Gastrocnemius medialis (tissue), 4 donors: Measurements from ENCODE around the gene SMNDC1. TPM values are rescaled to one million over a fixed set of nuclear protein-coding genes. Genes with fewer than 3 reads are reported as not detected.

ENCODE experiments used
- ATAC-seq, 2 donors: fragments of 150-250 bp; one replicate each; pipeline ENCODE4 v1.9.1; 2016
- DNase-seq, 2 donors: peaks; one replicate each; pipeline ENCODE4 v3.0.0-alpha.2; 2019
- H3K27ac ChIP-seq, 4 donors: fragments of 200-600 bp; sonication (generic); 1 replicate in 1 of 4; 2 replicates in 3 of 4; pipeline ENCODE4 v1.5.1; 2016 to 2018; ENCODE audit warnings: mild to moderate bottlenecking in 2 of 4, moderate library complexity in 1 of 4
- H3K27me3 ChIP-seq, 3 donors: fragments of 200-600 bp; sonication (generic) in 2 of 3; 1 replicate in 1 of 3; 2 replicates in 2 of 3; pipeline versions ENCODE4 v1.5.1 to v1.6.0; 2016 to 2019; ENCODE audit warnings: mild to moderate bottlenecking in 1 of 3, moderate library complexity in 1 of 3
- H3K36me3 ChIP-seq, 2 donors: fragments of 200-600 bp; sonication (generic) in 1 of 2; one replicate each; pipeline ENCODE4 v1.5.1; 2017 to 2018
- H3K4me1 ChIP-seq, 2 donors: fragments of 200-600 bp; sonication (generic) in 1 of 2; one replicate each; pipeline ENCODE4 v1.5.1; 2016 to 2017; ENCODE audit warnings: mild to moderate bottlenecking in 2 of 2
- H3K4me3 ChIP-seq, 4 donors: fragments of 200-600 bp; sonication (generic) in 3 of 4; 1 replicate in 1 of 4; 2 replicates in 3 of 4; pipeline ENCODE4 v1.5.1; 2016 to 2019; ENCODE audit warnings: mild to moderate bottlenecking in 2 of 4
- H3K9me3 ChIP-seq, 3 donors: fragments of 200-600 bp; sonication (generic) in 2 of 3; 1 replicate in 1 of 3; 2 replicates in 2 of 3; pipeline ENCODE4 v1.5.1; 2016 to 2019
- CTCF ChIP-seq, 5 experiments: fragments of 450-650 bp in 3 of 5; fragments of 200-600 bp in 2 of 5; sonication (generic) in 2 of 5; IDR thresholded peaks in 4 of 5; conservative IDR thresholded peaks in 1 of 5; 1 replicate in 4 of 5; 2 replicates in 1 of 5; pipeline ENCODE4 v1.5.1; 2016 to 2019; ENCODE audit warnings: antibody characterized with exemption in 5 of 5, mild to moderate bottlenecking in 3 of 5, moderate library complexity in 3 of 5
- POLR2A ChIP-seq, 2 donors: fragments of 450-650 bp; IDR thresholded peaks; one replicate each; pipeline ENCODE4 v1.6.1; 2017; ENCODE audit warnings: antibody characterized with exemption in 2 of 2, mild to moderate bottlenecking in 2 of 2, moderate library complexity in 2 of 2
- in situ Hi-C, 4 donors: fragments of 200-750 bp; cut with MboI; loops; one replicate each; pipeline versions ENCODE4 v1.15.0 to v1.8.0; 2017; ENCODE audit warnings: low sequenced_read_pairs in 4 of 4
- intact Hi-C: fragments of 100-400 bp; cut with DNase I; formaldehyde crosslinking; loops from one replicate; pipeline ENCODE4 v1.15.1; 2023; ENCODE audit warnings: low total_unique reads
- total RNA-seq, 4 donors: library from RNA; depleted of rRNA; stranded (reverse); fragments of >200 nt; gene quantifications; one replicate each; pipeline versions ENCODE4 v1.1.0 to v1.2.3, GENCODE V29; 2016

SMNDC1 gene
- total RNA-seq, 4 donors from 2014 or later: 7.3 to 23.9 (median 10.0) TPM

- Histone ChIP-seq H3K27me3 (no peaks in the 10 kb centered on the region), H3K36me3 (peaks cover 0 to 55% of the 10 kb centered on the region in 2 donors), H3K4me3 (no peak overlapping the region), H3K27ac (no peak overlapping the region), H3K4me1 (no peaks in the 10 kb centered on the region), H3K9me3 (no peaks in the 10 kb centered on the region)
- DNase-seq (no peak), ATAC-seq (no peak)
- intact Hi-C loops: no loop called here
- TF ChIP-seq POLR2A (IDR thresholded peaks at IDR 0.05) (no peak), CTCF (IDR thresholded peaks at IDR 0.05 in 4 of 5, conservative IDR thresholded peaks at IDR 0.05 in 1 of 5) (no peak)
- in situ Hi-C loops: loop anchor here in 3 of 4 donors (10.0 to 25.0 kb wide), 3 partner anchors 72 to 402 kb away; no protein-coding TSS in a partner anchor
These were observed 17.9 kb downstream of the SMNDC1 start for GRCh38 chr10:110286841-110287240.

GRCh38 chr10:110285501-110285900 is 19.2 kb downstream of the SMNDC1 start:
- ATAC-seq: no peak
- Histone ChIP-seq H3K27me3 (no peaks in the 10 kb centered on the region), H3K4me3 (no peak overlapping the region), H3K9me3 (no peaks in the 10 kb centered on the region), H3K27ac (no peak overlapping the region), H3K4me1 (no peaks in the 10 kb centered on the region), H3K36me3 (peaks cover 0 to 48% of the 10 kb centered on the region in 2 donors)
- DNase-seq: no peak
- TF ChIP-seq POLR2A (IDR thresholded peaks at IDR 0.05): no peak
- in situ Hi-C loops (loop anchor here in 3 of 4 donors (10.0 to 25.0 kb wide), 3 partner anchors 71 to 401 kb away; no protein-coding TSS in a partner anchor), intact Hi-C loops (no loop called here)

GRCh38 chr10:110284262-110284661 is 20.5 kb downstream of the SMNDC1 start:
- in situ Hi-C loops (loop anchor here (5.0 to 25.0 kb wide), 4 partner anchors 69 to 399 kb away; no protein-coding TSS in a partner anchor), intact Hi-C loops (no loop called here)
- H3K4me3 ChIP-seq: no peak overlapping the region
- H3K9me3 ChIP-seq: no peaks in the 10 kb centered on the region
- H3K36me3 ChIP-seq: peaks cover 0 to 50% of the 10 kb centered on the region in 2 donors
- H3K27me3 ChIP-seq: no peaks in the 10 kb centered on the region
- no peak for TF ChIP-seq POLR2A (IDR thresholded peaks at IDR 0.05)
- TF ChIP-seq CTCF (IDR thresholded peaks at IDR 0.05 in 4 of 5, conservative IDR thresholded peaks at IDR 0.05 in 1 of 5): no peak
- no peak for ATAC-seq
- H3K27ac ChIP-seq: no peak overlapping the region
- H3K4me1 ChIP-seq: peaks cover under 1 to 5% of the 10 kb centered on the region in 2 donors
- DNase-seq: no peak

- H3K9me3 ChIP-seq: no peaks in the 10 kb centered on the region
- peaks cover 0 to 7% of the 10 kb centered on the region in 2 donors for H3K36me3 ChIP-seq
- peak overlapping the region in 1 of 4 donors; percentile 1 for H3K27ac ChIP-seq
- DNase-seq (peak; percentile 12 to 40), ATAC-seq (peak; percentile 69 to 87)
- TF ChIP-seq POLR2A (IDR thresholded peaks at IDR 0.05) (no peak), CTCF (IDR thresholded peaks at IDR 0.05 in 4 of 5, conservative IDR thresholded peaks at IDR 0.05 in 1 of 5) (peak; percentile 69 to 78 (median 74))
- intact Hi-C loops (loop anchor here (1.0 to 10.0 kb wide), 4 partner anchors 72 to 385 kb away; partner anchors contain the start of genes ADD3 and MXI1), in situ Hi-C loops (loop anchor here in 1 of 4 donors (25.0 kb wide), 1 partner anchor 392 kb away; no protein-coding TSS in a partner anchor)
- no peak overlapping the region for H3K4me3 ChIP-seq
- H3K4me1 ChIP-seq: peaks cover 18 to 26% of the 10 kb centered on the region in 2 donors
- no peaks in the 10 kb centered on the region for H3K27me3 ChIP-seq
These were observed 25.2 kb downstream of the SMNDC1 start for GRCh38 chr10:110279407-110279986.
